Activated T-helper 2 cell treated with anti-CD3 and anti-CD28 coated beads, Interferon-gamma antibody, Interleukin-2, Interleukin-4, amounts not matched to agents 10 μg/mL and 5 μg/mL and 100 μg/mL, durations not matched to agents 14 hours and 24 hours and 36 hours (primary cell): ENCODE data around the gene CCDC142. TPM values are rescaled to one million over a fixed set of nuclear protein-coding genes. Genes with fewer than 3 reads are reported as not detected.

Experiments used
- DNase-seq: peaks from one replicate; pipeline ENCODE4 v3.0.0; 2021; ENCODE audit warnings: low spot score
- H3K27ac Mint-ChIP-seq: one replicate; pipeline ENCODE4 v1.8.0; 2021; ENCODE audit warnings: mixed read lengths
- H3K27me3 Mint-ChIP-seq: one replicate; pipeline ENCODE4 v1.8.0; 2021; ENCODE audit warnings: low read depth, mixed read lengths
- H3K36me3 Mint-ChIP-seq: one replicate; pipeline ENCODE4 v1.8.0; 2021; ENCODE audit warnings: low read depth, mixed read lengths
- H3K4me1 Mint-ChIP-seq: one replicate; pipeline ENCODE4 v1.8.0; 2021; ENCODE audit warnings: low read depth, mixed read lengths
- H3K4me3 Mint-ChIP-seq: one replicate; pipeline ENCODE4 v1.8.0; 2021; ENCODE audit warnings: low read depth, mild to moderate bottlenecking, moderate library complexity, mixed read lengths
- H3K9me3 Mint-ChIP-seq: one replicate; pipeline ENCODE4 v1.8.0; 2021; ENCODE audit warnings: mixed read lengths
- intact Hi-C: fragments of 100-400 bp; cut with micrococcal nuclease; formaldehyde crosslinking; loops from one replicate; pipeline ENCODE4 v1.15.1; 2023
- total RNA-seq: library from RNA; stranded (reverse); gene quantifications from 2 replicates; pipeline ENCODE4 v1.2.3, GENCODE V29; 2022

CCDC142 gene
- total RNA-seq: 25.1 and 26.9 TPM in 2 replicates

- intact Hi-C loops: loop anchor here (1.0 to 2.0 kb wide), 5 partner anchors 11 to 104 kb away; partner anchors contain the start of genes AUP1, HTRA2, LBX2 and MRPL53
- peak within 1 kb of the TSS; percentile 99 for H3K27ac Mint-ChIP-seq
- no peaks in the 10 kb centered on the region for H3K9me3 Mint-ChIP-seq
- DNase-seq: peak; percentile 91
- peaks cover 39% of the 10 kb centered on the region for H3K36me3 Mint-ChIP-seq
- H3K4me1 Mint-ChIP-seq: peaks cover 26% of the 10 kb centered on the region
- peak within 1 kb of the TSS; percentile 99 for H3K4me3 Mint-ChIP-seq
- H3K27me3 Mint-ChIP-seq: no peaks in the 10 kb centered on the region
Observed at GRCh38 chr2:74482801-74483674, at the start of gene CCDC142, which contains the start of gene TTC31. Gene CCDC142, minus strand, starts transcription at chr2:74482998. Its CDS starts 161 bp downstream, at chr2:74482837. Gene TTC31, plus strand, starts transcription at chr2:74483081. Its CDS starts 15 bp downstream, at chr2:74483096.

GRCh38 chr2:74532222-74532621 is 49.4 kb upstream of the CCDC142 start:
- H3K9me3 Mint-ChIP-seq: no peaks in the 10 kb centered on the region
- H3K36me3 Mint-ChIP-seq: peaks cover 40% of the 10 kb centered on the region
- no peak for DNase-seq
- peaks cover 30% of the 10 kb centered on the region for H3K4me1 Mint-ChIP-seq
- intact Hi-C loops: loop anchor here (5.0 kb wide), 1 partner anchor 35 kb away; the partner anchor contains the start of gene LBX2
- H3K27ac Mint-ChIP-seq: peak overlapping the region; percentile 66
- H3K27me3 Mint-ChIP-seq: peaks cover under 1% of the 10 kb centered on the region
- peak overlapping the region; percentile 68 for H3K4me3 Mint-ChIP-seq

- Mint-ChIP-seq H3K9me3 (no peaks in the 10 kb centered on the region), H3K27me3 (no peaks in the 10 kb centered on the region), H3K4me3 (peak overlapping the region; percentile 99), H3K36me3 (peaks cover 46% of the 10 kb centered on the region), H3K4me1 (peaks cover 35% of the 10 kb centered on the region), H3K27ac (peak overlapping the region; percentile 96)
- intact Hi-C loops: loop anchor here (2.0 to 5.0 kb wide), 2 partner anchors 17 to 34 kb away; partner anchors contain the start of gene LBX2
- no peak for DNase-seq
Observed at GRCh38 chr2:74531666-74532065, 48.9 kb upstream of the CCDC142 start.

- H3K9me3 Mint-ChIP-seq: no peaks in the 10 kb centered on the region
- H3K4me3 Mint-ChIP-seq: peak overlapping the region; percentile 99
- H3K27me3 Mint-ChIP-seq: no peaks in the 10 kb centered on the region
- peak; percentile 33 for DNase-seq
- H3K36me3 Mint-ChIP-seq: peaks cover 56% of the 10 kb centered on the region
- H3K4me1 Mint-ChIP-seq: peaks cover 41% of the 10 kb centered on the region
- intact Hi-C loops: loop anchor here (2.0 to 5.0 kb wide), 2 partner anchors 18 to 33 kb away; partner anchors contain the start of gene LBX2
- H3K27ac Mint-ChIP-seq: peak overlapping the region; percentile 96
Observed at GRCh38 chr2:74530239-74531187, 47.7 kb upstream of the CCDC142 start.

- peak within 1 kb of the TSS; percentile 96 for H3K27ac Mint-ChIP-seq
- peak; percentile 93 for DNase-seq
- peak within 1 kb of the TSS; percentile 99 for H3K4me3 Mint-ChIP-seq
- intact Hi-C loops: loop anchor here (1.0 to 5.0 kb wide), 9 partner anchors 15 to 75 kb away; partner anchors contain the start of genes DOK1, INO80B, LBX2 and PCGF1
- H3K4me1 Mint-ChIP-seq: peaks cover 41% of the 10 kb centered on the region
- H3K9me3 Mint-ChIP-seq: no peaks in the 10 kb centered on the region
- H3K27me3 Mint-ChIP-seq: no peaks in the 10 kb centered on the region
- H3K36me3 Mint-ChIP-seq: peaks cover 60% of the 10 kb centered on the region
Observed at GRCh38 chr2:74529357-74530238, 46.8 kb upstream of the CCDC142 start, which contains the start of the genes AUP1 and HTRA2. Gene AUP1, minus strand, starts transcription at chr2:74529706. Its CDS starts 77 bp downstream, at chr2:74529629. Gene HTRA2, plus strand, starts transcription at chr2:74529933. Its CDS starts 74 bp downstream, at chr2:74530007.

GRCh38 chr2:74528600-74529356 is 46.0 kb upstream of the CCDC142 start:
- Mint-ChIP-seq H3K27ac (peak overlapping the region; percentile 96), H3K9me3 (no peaks in the 10 kb centered on the region), H3K36me3 (peaks cover 60% of the 10 kb centered on the region), H3K27me3 (no peaks in the 10 kb centered on the region), H3K4me1 (peaks cover 41% of the 10 kb centered on the region), H3K4me3 (peak overlapping the region; percentile 99)
- no peak for DNase-seq
- intact Hi-C loops: loop anchor here (1.0 to 2.0 kb wide), 7 partner anchors 14 to 74 kb away; partner anchors contain the start of genes DOK1, INO80B, PCGF1 and TLX2

- DNase-seq: no peak
- peaks cover 41% of the 10 kb centered on the region for H3K4me1 Mint-ChIP-seq
- intact Hi-C loops: loop anchor here (2.0 kb wide), 2 partner anchors 13 to 73 kb away; partner anchors contain the start of genes INO80B and TLX2
- peak overlapping the region; percentile 99 for H3K4me3 Mint-ChIP-seq
- peaks cover 59% of the 10 kb centered on the region for H3K36me3 Mint-ChIP-seq
- H3K9me3 Mint-ChIP-seq: no peaks in the 10 kb centered on the region
- no peak overlapping the region for H3K27ac Mint-ChIP-seq
- no peaks in the 10 kb centered on the region for H3K27me3 Mint-ChIP-seq
Observed at GRCh38 chr2:74527741-74528140, 44.9 kb upstream of the CCDC142 start.

GRCh38 chr2:74526649-74527230 is 43.9 kb upstream of the CCDC142 start:
- peaks cover 4% of the 10 kb centered on the region for H3K27me3 Mint-ChIP-seq
- peaks cover 32% of the 10 kb centered on the region for H3K4me1 Mint-ChIP-seq
- no peak for DNase-seq
- H3K4me3 Mint-ChIP-seq: peak overlapping the region; percentile 50
- H3K27ac Mint-ChIP-seq: no peak overlapping the region
- intact Hi-C loops: no loop called here
- H3K9me3 Mint-ChIP-seq: no peaks in the 10 kb centered on the region
- peaks cover 50% of the 10 kb centered on the region for H3K36me3 Mint-ChIP-seq

- Mint-ChIP-seq H3K9me3 (no peaks in the 10 kb centered on the region), H3K4me1 (peaks cover 25% of the 10 kb centered on the region), H3K36me3 (peaks cover 44% of the 10 kb centered on the region), H3K27ac (peak within 1 kb of the TSS; percentile 46), H3K4me3 (peak within 1 kb of the TSS; percentile 50), H3K27me3 (peaks cover 4% of the 10 kb centered on the region)
- DNase-seq: no peak
- intact Hi-C loops: no loop called here
Observed at GRCh38 chr2:74525717-74526648, 43.2 kb upstream of the CCDC142 start, which contains the start of gene DQX1. Gene DQX1, minus strand, starts transcription at chr2:74526231. Its CDS starts 502 bp downstream, at chr2:74525729.
